K562 (cell line): ENCODE measurements around the gene ZNF385C. TPM values are rescaled to one million over a fixed set of nuclear protein-coding genes. Genes with fewer than 3 reads are reported as not detected.

Source experiments
- BRD9 ChIP-seq: fragments of 450-650 bp; IDR thresholded peaks from 2 replicates; pipeline ENCODE4 v1.6.1; 2018; ENCODE audit warnings: low read depth; ENCODE audit not compliant: partially characterized antibody
- CHD2 ChIP-seq: IDR thresholded peaks from 2 replicates; pipeline ENCODE4 v1.6.1; 2011; ENCODE audit warnings: low read depth, low read length
- GABPA ChIP-seq: fragments of 200-800 bp; sonication (Bioruptor generic); conservative IDR thresholded peaks from 2 replicates; pipeline ENCODE4 v1.6.1; 2016; ENCODE audit warnings: low read depth, missing genetic modification characterization, missing compliant biosample characterization
- GTF2E2 ChIP-seq: fragments of 200-800 bp; sonication (Bioruptor generic); IDR thresholded peaks from 2 replicates; pipeline ENCODE4 v1.6.1; 2016; ENCODE audit warnings: missing genetic modification characterization, missing compliant biosample characterization
- MYNN ChIP-seq, 2 experiments: sonication (generic); formaldehyde crosslinking in 1 of 2; IDR thresholded peaks; 2 replicates each; pipeline versions ENCODE4 v1.5.0 to v1.6.1; 2016 to 2020; ENCODE audit warnings: antibody characterized with exemption in 1 of 2, missing genetic modification reagents in 1 of 2
- RBFOX2 ChIP-seq: fragments of 200-400 bp; formaldehyde crosslinking; IDR thresholded peaks from 2 replicates; pipeline ENCODE4 v1.6.1; 2017; ENCODE audit warnings: low read depth, mild to moderate bottlenecking, low read length, moderate library complexity
- RBM22 ChIP-seq: fragments of 200-400 bp; formaldehyde crosslinking; IDR thresholded peaks from 2 replicates; pipeline ENCODE4 v1.6.1; 2018; ENCODE audit warnings: low read length, low read depth; ENCODE audit not compliant: poor library complexity, severe bottlenecking
- RCOR1 ChIP-seq, 2 experiments: IDR thresholded peaks; 2 replicates each; pipeline ENCODE4 v1.6.1; 2012; ENCODE audit warnings: low read depth in 2 of 2, low read length in 2 of 2, borderline replicate concordance in 1 of 2, improper control_type of control experiment in 1 of 2
- RUNX1 ChIP-seq: sonication (generic); IDR thresholded peaks from 2 replicates; pipeline ENCODE4 v1.6.1; 2016; ENCODE audit warnings: antibody characterized with exemption, low read depth
- SAP30 ChIP-seq: fragments of 200-600 bp; sonication (generic); IDR thresholded peaks from 2 replicates; pipeline ENCODE4 v1.6.1; 2012; ENCODE audit warnings: borderline replicate concordance, low read depth, mild to moderate bottlenecking, moderate library complexity, low read length, control low read depth, inconsistent platforms; ENCODE audit not compliant: insufficient read depth, poor library complexity, severe bottlenecking
- TBL1XR1 ChIP-seq, 2 experiments: IDR thresholded peaks; 2 replicates each; pipeline ENCODE4 v1.6.1; 2012; ENCODE audit warnings: improper control_type of control experiment in 2 of 2, low read length in 2 of 2, mild to moderate bottlenecking in 1 of 2
- TRIM28 ChIP-seq: fragments of 450-650 bp; IDR thresholded peaks from 2 replicates; pipeline ENCODE4 v1.6.1; 2017
- YY1 ChIP-seq, 3 experiments: IDR thresholded peaks; 2 replicates each; pipeline ENCODE4 v1.6.1; 2011; ENCODE audit warnings: low read length in 2 of 3, mild to moderate bottlenecking in 2 of 3, moderate library complexity in 2 of 3, borderline replicate concordance in 1 of 3, control low read depth in 1 of 3, low read depth in 1 of 3; ENCODE audit not compliant: insufficient read depth in 3 of 3, insufficient replicate concordance in 2 of 3, control insufficient read depth in 1 of 3, insufficient read length in 1 of 3; ENCODE audit errors: extremely low read depth in 1 of 3
- ZNF707 ChIP-seq: fragments of 250-450 bp; sonication (Bioruptor Pico); conservative IDR thresholded peaks from 2 replicates; pipeline ENCODE4 v1.8.0; 2022; ENCODE audit warnings: inconsistent platforms, mild to moderate bottlenecking, moderate library complexity
- ZNF764 ChIP-seq: fragments of 250-450 bp; sonication (Bioruptor Pico); IDR thresholded peaks from 2 replicates; pipeline ENCODE4 v1.4.0; 2020; ENCODE audit warnings: low read depth, mild to moderate bottlenecking, moderate library complexity
- polyA plus RNA-seq, 8 experiments: library from polyadenylated mRNA; depleted of rRNA in 4 of 8; stranded (reverse) in 5 of 8; unstranded in 3 of 8; fragments of >200 nt; fragmentation: Nextera tagmentation in 2 of 8; fragmentation: Illumina TruSeq in 1 of 8; extraction: Ambion mirVana in 2 of 8; extraction: Trizol in 1 of 8; gene quantifications; 2 replicates each; pipeline versions ENCODE4 v1.2.1 to v1.2.3, GENCODE V29; 2011 to 2014; ENCODE audit warnings: inconsistent platforms in 1 of 8, missing spikeins in 1 of 8
- total RNA-seq, 7 experiments: library from RNA; depleted of rRNA in 6 of 7; stranded (reverse); fragments of >200 nt in 6 of 7; fragmentation: Illumina TruSeq in 2 of 7; extraction: Trizol in 2 of 7; gene quantifications; 2 replicates each; pipeline versions ENCODE4 v1.2.1 to v1.2.3, GENCODE V29; 2011 to 2021; ENCODE audit warnings: low replicate concordance in 1 of 7
- TF ChIP-seq, protein P1 (sequence below), 2 experiments: fragments of 150-350 bp in 1 of 2; IDR thresholded peaks; 2 replicates each; pipeline ENCODE4 v1.6.1; 2012 to 2016; ENCODE audit warnings: low read depth in 2 of 2, low read length in 2 of 2, mild to moderate bottlenecking in 1 of 2, moderate library complexity in 1 of 2
- TF ChIP-seq, protein P2 (sequence below): sonication (generic); formaldehyde crosslinking; IDR thresholded peaks from 2 replicates; pipeline ENCODE4 v1.8.0; 2023; ENCODE audit warnings: missing genetic modification reagents, mild to moderate bottlenecking, borderline replicate concordance

The ZNF385C gene
- total and polyA plus RNA-seq, 9 of the 15 experiments (the other 6 are each of a cell fraction or from before 2014, with no cell fraction given): 0.03 to 0.35 (median 0.18) TPM; not detected in 1

DNA sequence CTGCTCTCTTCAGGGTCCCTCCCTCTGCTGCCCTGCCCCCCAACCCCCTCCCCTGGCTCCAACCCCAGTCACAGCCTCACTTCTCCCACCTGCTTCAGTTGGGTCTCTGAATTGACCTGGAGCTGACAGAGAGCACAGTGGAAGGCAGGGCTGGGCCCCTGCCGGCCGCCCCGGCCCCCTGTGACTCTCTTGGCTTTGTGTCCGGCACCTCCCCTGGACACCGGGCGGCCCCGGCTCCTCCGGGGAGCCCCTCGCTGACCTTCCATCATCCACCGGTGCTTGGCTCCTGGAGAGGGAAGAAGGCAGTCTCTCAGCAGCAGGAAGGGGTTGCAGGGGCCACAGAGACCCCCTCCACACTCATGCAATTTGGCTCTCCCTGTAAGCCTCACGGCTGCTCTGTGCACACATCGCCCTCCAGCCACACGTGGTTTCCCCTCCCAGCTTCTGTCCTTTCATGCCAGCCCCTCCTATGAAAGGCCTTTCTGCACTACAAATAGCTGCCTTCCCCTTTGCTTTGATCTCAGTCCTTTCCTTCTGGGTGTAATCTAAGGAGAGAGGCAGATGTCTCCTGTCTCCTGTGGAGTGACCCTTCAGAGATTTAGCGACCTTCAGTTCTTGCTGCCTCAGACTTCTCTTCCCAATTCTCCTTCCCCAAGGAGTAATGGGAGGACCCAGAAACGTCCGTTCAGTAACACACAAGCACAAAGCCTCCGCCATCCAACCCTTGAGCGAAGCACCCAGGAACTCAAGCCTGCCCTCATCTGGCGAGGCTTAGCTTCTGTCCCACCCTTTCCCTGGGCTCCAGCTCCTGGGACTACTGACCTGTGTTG is 70.1 kb downstream of the ZNF385C start (continued):
- TF ChIP-seq RUNX1: no peak
- no peak for TF ChIP-seq TRIM28
- peak; percentile 42 for TF ChIP-seq RBFOX2
- TF ChIP-seq ZNF764: no peak
- no peak for TF ChIP-seq MYNN (IDR thresholded peaks at IDR 0.05)
- TF ChIP-seq MYNN (CRISPR knock-in tag; IDR thresholded peaks at IDR 0.05): no peak
- no peak for TF ChIP-seq BRD9
- TF ChIP-seq GABPA (tag): no peak
- TF ChIP-seq SAP30: no peak
- no peak for TF ChIP-seq GTF2E2 (tag)
- TF ChIP-seq RBM22: peak; percentile 26
- TF ChIP-seq, protein P1, sequence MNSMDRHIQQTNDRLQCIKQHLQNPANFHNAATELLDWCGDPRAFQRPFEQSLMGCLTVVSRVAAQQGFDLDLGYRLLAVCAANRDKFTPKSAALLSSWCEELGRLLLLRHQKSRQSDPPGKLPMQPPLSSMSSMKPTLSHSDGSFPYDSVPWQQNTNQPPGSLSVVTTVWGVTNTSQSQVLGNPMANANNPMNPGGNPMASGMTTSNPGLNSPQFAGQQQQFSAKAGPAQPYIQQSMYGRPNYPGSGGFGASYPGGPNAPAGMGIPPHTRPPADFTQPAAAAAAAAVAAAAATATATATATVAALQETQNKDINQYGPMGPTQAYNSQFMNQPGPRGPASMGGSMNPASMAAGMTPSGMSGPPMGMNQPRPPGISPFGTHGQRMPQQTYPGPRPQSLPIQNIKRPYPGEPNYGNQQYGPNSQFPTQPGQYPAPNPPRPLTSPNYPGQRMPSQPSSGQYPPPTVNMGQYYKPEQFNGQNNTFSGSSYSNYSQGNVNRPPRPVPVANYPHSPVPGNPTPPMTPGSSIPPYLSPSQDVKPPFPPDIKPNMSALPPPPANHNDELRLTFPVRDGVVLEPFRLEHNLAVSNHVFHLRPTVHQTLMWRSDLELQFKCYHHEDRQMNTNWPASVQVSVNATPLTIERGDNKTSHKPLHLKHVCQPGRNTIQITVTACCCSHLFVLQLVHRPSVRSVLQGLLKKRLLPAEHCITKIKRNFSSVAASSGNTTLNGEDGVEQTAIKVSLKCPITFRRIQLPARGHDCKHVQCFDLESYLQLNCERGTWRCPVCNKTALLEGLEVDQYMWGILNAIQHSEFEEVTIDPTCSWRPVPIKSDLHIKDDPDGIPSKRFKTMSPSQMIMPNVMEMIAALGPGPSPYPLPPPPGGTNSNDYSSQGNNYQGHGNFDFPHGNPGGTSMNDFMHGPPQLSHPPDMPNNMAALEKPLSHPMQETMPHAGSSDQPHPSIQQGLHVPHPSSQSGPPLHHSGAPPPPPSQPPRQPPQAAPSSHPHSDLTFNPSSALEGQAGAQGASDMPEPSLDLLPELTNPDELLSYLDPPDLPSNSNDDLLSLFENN (IDR thresholded peaks at IDR 0.05; ENCODE audit: low read depth in 2 of 2, low read length in 2 of 2): no peak
- no peak for TF ChIP-seq CHD2
- TF ChIP-seq ZNF707 (CRISPR knock-in tag): no peak
- TF ChIP-seq TBL1XR1 (IDR thresholded peaks at IDR 0.05; ENCODE audit: low read length in 2 of 2): no peak
- TF ChIP-seq YY1 (IDR thresholded peaks at IDR 0.05; ENCODE audit: borderline replicate concordance in 1 of 3, control insufficient read depth in 1 of 3, extremely low read depth in 1 of 3, insufficient read depth in 3 of 3, insufficient read length in 1 of 3, insufficient replicate concordance in 2 of 3, low read depth in 1 of 3, low read length in 2 of 3): peak in 1 of 3 experiments; percentile 18
- TF ChIP-seq, protein P2, sequence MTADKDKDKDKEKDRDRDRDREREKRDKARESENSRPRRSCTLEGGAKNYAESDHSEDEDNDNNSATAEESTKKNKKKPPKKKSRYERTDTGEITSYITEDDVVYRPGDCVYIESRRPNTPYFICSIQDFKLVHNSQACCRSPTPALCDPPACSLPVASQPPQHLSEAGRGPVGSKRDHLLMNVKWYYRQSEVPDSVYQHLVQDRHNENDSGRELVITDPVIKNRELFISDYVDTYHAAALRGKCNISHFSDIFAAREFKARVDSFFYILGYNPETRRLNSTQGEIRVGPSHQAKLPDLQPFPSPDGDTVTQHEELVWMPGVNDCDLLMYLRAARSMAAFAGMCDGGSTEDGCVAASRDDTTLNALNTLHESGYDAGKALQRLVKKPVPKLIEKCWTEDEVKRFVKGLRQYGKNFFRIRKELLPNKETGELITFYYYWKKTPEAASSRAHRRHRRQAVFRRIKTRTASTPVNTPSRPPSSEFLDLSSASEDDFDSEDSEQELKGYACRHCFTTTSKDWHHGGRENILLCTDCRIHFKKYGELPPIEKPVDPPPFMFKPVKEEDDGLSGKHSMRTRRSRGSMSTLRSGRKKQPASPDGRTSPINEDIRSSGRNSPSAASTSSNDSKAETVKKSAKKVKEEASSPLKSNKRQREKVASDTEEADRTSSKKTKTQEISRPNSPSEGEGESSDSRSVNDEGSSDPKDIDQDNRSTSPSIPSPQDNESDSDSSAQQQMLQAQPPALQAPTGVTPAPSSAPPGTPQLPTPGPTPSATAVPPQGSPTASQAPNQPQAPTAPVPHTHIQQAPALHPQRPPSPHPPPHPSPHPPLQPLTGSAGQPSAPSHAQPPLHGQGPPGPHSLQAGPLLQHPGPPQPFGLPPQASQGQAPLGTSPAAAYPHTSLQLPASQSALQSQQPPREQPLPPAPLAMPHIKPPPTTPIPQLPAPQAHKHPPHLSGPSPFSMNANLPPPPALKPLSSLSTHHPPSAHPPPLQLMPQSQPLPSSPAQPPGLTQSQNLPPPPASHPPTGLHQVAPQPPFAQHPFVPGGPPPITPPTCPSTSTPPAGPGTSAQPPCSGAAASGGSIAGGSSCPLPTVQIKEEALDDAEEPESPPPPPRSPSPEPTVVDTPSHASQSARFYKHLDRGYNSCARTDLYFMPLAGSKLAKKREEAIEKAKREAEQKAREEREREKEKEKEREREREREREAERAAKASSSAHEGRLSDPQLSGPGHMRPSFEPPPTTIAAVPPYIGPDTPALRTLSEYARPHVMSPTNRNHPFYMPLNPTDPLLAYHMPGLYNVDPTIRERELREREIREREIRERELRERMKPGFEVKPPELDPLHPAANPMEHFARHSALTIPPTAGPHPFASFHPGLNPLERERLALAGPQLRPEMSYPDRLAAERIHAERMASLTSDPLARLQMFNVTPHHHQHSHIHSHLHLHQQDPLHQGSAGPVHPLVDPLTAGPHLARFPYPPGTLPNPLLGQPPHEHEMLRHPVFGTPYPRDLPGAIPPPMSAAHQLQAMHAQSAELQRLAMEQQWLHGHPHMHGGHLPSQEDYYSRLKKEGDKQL (CRISPR knock-in tag): no peak
- TF ChIP-seq RCOR1 (IDR thresholded peaks at IDR 0.05; ENCODE audit: borderline replicate concordance in 1 of 2, low read depth in 2 of 2, low read length in 2 of 2): 0 out of 4 replicates have a peak, but pooled peaks of 1 of the 2 experiments have one; percentile 38
